Activated CD4-positive, CD25-positive, alpha-beta regulatory T cell treated with anti-CD3 and anti-CD28 coated beads, Interleukin-2, amount 50 U/mL, for 16 hours (primary cell): ENCODE data around the gene DCAF12L2.
"Not testable (repeated sequence)": the region's sequence is repeated elsewhere in the genome, so short reads cannot be mapped to it uniquely, and the experiment has no call there.

Experiments
- DNase-seq: peaks from one replicate; pipeline ENCODE4 v3.0.0-alpha.2; 2020; ENCODE audit warnings: low read depth, low spot score

Gene DCAF12L2

DNA sequence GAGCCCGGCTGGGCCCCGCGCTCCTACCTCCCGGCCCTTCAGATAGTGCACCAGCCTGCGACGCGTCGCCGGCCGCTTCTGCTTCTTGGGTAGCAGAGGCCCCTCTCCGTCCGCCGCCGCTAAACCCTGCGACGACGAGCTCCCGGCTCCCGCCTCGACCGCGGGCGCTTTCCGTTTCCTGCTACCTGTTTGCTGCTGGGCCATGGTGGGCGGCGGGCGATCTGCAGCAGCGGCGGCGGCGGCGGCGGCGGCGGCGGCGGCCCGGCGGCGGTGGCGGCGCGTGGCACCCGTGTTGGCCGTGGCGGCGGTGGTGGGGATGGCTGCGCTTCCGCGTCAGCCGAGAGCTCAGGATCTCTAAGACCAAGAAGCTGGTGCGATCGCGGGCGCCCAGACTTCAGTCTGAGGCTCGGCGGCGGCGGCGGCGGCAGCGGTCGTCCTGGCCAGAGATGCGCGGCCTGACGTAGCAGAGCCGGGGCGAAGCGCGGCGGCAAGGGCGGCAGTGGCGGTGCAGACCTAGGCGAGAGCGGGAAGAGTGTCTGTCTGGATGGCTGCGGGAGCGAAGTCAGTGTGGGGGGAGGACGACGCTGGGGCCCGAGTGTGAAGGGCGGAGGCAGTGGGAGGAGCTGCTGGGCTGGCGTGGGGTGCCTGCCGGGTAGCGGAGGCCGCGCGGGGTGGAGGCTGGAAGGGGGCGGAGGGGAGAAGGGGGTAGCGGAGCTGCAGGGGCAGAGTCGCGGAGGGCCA is at the start of gene DCAF12L2:
Gene DCAF12L2, minus strand, starts transcription at position 569 of the 741 bp plus-strand sequence. Its CDS starts 365 bp downstream, at position 204.
- DNase-seq, result no peak

GRCh38 chrX:126190888-126191287 is 24.8 kb upstream of the DCAF12L2 start:
- not testable (repeated sequence) for DNase-seq

DNA sequence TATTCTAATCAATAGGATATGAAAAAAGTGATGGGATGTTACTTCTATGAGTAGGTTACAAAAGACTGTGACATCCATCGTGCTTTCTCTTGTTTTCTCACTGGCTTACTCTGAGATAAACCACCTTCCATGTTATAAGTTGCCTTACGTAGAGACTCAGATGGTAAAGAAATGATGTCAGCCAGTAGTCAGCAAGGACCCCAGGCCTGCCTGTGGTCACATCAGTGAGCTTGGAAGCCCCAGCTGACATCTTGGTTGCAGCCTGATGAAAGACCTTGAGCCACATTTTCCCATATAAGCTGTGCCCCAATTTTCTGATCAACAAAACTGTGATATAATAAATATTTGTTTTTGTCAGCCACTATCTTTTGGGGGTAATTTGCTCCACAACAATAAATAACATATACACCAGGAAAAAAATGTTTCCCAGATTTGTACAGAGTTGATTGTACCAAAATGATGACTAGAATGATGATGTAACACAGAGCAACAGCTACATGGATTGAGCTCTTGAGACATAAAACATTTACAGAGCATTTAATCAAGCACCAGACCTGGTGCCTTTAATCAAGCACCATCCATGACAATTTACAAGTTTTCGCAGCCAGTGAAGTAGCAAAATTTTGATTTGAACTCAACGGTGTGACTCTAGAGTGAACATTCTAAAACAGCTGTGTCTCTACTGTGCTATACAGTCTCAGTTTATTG is 11.2 kb upstream of the DCAF12L2 start:
- no peak for DNase-seq

DNA sequence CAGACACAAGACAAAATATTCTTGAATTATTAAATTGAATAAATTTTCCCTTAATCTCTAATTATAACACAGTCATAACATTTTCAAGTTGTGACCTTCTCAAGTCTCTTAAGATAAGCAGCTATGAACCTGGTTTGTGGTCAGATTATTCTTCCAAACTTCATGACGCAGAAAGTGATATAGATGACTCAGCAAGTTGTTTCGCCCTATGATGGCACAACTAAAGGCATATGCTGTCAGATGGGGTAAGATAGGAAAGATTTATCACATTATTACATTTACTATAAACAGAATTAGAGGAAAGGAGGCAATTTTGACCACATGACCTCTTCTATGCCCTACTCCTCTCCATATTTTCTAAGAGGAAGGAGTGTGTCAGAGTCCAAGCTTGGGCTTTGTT is 4.6 kb upstream of the DCAF12L2 start:
- DNase-seq, result no peak

DNA sequence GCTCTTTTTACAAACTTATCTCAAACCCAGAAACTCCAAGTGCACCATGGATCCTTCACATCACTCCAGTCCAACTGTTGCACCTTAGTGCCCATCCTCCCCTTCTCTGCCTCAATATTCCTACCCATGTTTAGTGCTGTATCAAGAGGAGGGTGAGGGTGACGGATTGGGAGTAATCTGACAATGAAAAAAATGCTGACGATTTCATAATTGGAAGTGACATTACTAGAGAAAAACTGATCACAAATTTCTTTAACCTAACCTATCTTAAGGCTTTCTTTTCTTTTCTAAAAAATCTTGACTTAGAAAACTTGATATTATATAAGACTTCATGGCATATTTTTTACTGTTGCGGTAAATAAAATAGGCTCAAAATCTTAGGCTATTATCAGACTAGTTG is 1.5 kb upstream of the DCAF12L2 start:
- no peak for DNase-seq

- DNase-seq, result no peak
Measured at GRCh38 chrX:126165401-126165720, 728 bp downstream of the DCAF12L2 start.

GRCh38 chrX:126164689-126165400 is 1.2 kb downstream of the DCAF12L2 start:
- no peak for DNase-seq

DNA sequence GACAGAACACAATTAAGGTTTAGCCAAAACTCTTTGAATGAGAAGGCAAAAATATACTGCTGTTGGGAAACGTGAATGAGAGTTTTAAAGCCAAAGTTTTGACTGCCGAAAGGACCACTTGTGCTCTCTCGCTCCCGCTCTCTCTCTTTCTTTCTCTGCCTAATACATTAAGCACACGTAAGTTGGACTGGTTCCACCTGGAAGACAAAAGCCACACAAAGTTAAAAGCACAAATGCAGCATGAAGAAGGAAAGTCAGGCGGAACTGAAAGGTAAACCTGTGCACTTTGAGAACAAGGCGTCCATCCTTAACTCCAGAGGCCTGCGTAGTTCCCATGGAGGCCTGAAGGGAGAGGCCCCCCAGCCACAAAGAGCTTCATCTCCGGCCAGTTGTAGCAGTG is 1.9 kb downstream of the DCAF12L2 start:
- no peak for DNase-seq

DNA sequence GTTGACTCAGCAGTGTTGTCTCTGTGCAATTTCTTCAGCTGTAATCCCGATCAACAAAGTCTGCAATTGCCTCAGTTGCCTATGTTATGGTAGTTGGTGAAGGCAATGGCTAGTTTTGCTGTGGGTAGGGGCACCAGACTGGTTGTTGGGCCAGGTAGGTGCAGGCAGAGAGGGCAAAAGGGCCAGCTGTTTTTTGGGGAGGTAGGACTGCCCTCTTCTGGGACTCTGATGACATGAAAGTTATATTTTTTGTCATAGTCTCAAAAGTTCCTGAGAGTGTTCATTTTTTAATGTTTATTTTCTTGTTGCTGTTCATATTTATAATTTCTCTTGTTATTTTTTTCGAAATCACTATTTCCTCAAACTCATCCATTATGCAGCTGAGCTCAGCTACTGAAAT is 25.1 kb downstream of the DCAF12L2 start:
- no peak for DNase-seq

GRCh38 chrX:126137899-126138298 is 28.2 kb downstream of the DCAF12L2 start:
- DNase-seq, result no peak

GRCh38 chrX:126124721-126125120 is 41.4 kb downstream of the DCAF12L2 start:
- no peak for DNase-seq
